ENCODE results near the gene PRKCE. TPM values are rescaled to one million over a fixed set of nuclear protein-coding genes. Genes with fewer than 3 reads are reported as not detected.

PRKCE gene
- total RNA-seq, 1 experiment from 2014 or later = 21.7 TPM

DNA sequence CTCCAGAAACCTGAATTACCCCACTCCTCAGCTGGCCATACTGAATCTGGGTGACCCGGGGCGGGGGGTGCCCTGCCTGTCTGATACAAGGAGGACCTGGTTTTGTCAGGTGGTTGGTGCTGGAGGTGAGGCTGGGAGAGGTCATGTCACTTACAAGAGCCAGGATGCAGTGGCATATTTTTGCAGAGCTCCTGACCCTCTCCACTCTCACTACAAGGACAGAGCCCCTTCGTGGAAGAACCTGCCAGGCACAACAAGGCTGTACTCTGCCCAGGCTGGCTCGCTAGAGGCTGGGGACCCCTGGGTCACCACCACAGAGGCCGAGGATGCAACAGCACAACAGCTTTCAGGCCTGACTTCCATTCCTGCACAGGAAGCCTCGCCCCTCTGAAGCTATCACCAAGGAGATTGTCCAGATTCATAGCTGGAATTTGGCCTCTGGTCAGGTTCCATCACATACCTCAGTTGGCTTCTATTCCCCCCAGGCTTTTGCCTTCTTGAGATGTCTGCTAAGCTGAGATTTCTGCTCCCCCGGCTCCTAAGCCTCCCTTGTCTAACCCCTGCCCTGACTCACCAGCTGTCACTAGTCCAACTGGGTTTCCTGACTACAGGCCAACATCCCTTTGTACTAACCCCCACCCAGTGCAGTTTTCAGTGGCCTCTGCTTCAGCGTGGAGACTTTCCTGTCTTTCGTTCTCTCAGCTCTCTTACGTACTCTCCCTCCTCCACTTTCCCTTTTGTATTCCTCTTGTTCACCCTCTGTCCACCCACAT, 513.2 kb downstream of the PRKCE start:
- TF ChIP-seq CTCF (conservative IDR thresholded peaks at IDR 0.05) (0 out of 2 replicates have a peak, but pooled peaks have one; percentile 13), EZH2 (IDR thresholded peaks at IDR 0.05; ENCODE audit: low read depth) (no peak)
- H3K9me2 ChIP-seq (ENCODE audit: insufficient read depth) = no peaks in the 10 kb centered on the region
- ChIA-PET POLR2A (ENCODE audit: unreplicated experiment) (interaction anchor here (0.5 to 1.7 kb wide), 4 partner anchors 14 to 151 kb away, joined by 3 to 17 read pairs (median 7); partner anchors contain the start of gene EPAS1), CTCF (interaction anchor here (0.6 to 2.7 kb wide), 5 partner anchors 94 to 225 kb away, joined by 3 to 17 read pairs (median 5); no protein-coding TSS in a partner anchor)
- no TSS peak for BruUV-seq (replicated peaks)
- peaks cover 38% of the 10 kb centered on the region for H3F3A ChIP-seq (ENCODE audit: insufficient read depth, low read depth)
- no peaks in the 10 kb centered on the region for H3K9me3 ChIP-seq (ENCODE audit: insufficient read depth, low read depth)
- H3K79me2 ChIP-seq (ENCODE audit: low read depth) = no peaks in the 10 kb centered on the region
- peak overlapping the region; percentile 78 for H3K4me2 ChIP-seq
- peak; percentile 93 to 99 for DNase-seq
- no peak overlapping the region for H2AFZ ChIP-seq
- peak overlapping the region; percentile 36; the same call in 1 of the 2 replicates for H3K4me3 ChIP-seq
- peak overlapping the region; percentile 96 for H3K27ac ChIP-seq
- H3K27me3 ChIP-seq (ENCODE audit: insufficient read depth, low read depth) = no peaks in the 10 kb centered on the region
- H3K4me1 ChIP-seq (replicated peaks; ENCODE audit: insufficient read depth) = peaks cover 74% of the 10 kb centered on the region
- no peaks in the 10 kb centered on the region for H4K20me1 ChIP-seq (ENCODE audit: insufficient read depth)
- H3K36me3 ChIP-seq (ENCODE audit: low read depth) = no peaks in the 10 kb centered on the region
- intact Hi-C loops (cut with micrococcal nuclease; ENCODE audit: unreplicated experiment) = loop anchor here (1.0 to 2.0 kb wide), 9 partner anchors 15 to 247 kb away; partner anchors contain the start of gene EPAS1

DNA sequence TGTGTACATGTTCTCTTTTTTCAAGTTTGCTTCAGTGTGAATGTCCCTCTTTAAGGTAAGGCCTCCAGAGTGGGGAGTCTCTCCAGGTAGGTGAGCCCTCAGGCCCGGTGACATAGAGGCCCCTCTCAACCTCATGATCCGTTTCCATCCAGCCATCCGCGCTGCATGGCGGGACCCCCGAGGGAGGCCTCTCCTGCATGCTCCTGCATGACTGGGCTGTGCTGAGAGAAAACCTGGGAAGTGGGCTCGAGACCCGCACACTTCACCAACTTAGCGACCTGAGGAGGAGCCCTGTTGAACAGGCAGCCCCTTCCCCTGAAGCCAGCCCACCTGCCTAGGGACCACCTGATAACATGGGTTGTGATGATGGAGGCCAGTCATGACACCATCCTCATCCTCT, 514.4 kb downstream of the PRKCE start:
- ChIA-PET CTCF (no interaction called here), POLR2A (ENCODE audit: unreplicated experiment) (no interaction called here)
- Histone ChIP-seq H2AFZ (no peak overlapping the region), H3K4me1 (replicated peaks; ENCODE audit: insufficient read depth) (peaks cover 82% of the 10 kb centered on the region), H3K79me2 (ENCODE audit: low read depth) (no peaks in the 10 kb centered on the region), H3K4me3 (no peak overlapping the region), H3K36me3 (ENCODE audit: low read depth) (no peaks in the 10 kb centered on the region), H3K9me2 (ENCODE audit: insufficient read depth) (no peaks in the 10 kb centered on the region), H3K27ac (peak overlapping the region; percentile 96), H4K20me1 (ENCODE audit: insufficient read depth) (no peaks in the 10 kb centered on the region), H3K9me3 (ENCODE audit: insufficient read depth, low read depth) (no peaks in the 10 kb centered on the region), H3F3A (ENCODE audit: insufficient read depth, low read depth) (peaks cover 38% of the 10 kb centered on the region), H3K27me3 (ENCODE audit: insufficient read depth, low read depth) (no peaks in the 10 kb centered on the region), H3K4me2 (peak overlapping the region; percentile 78)
- no peak for DNase-seq
- no peak for TF ChIP-seq EZH2 (IDR thresholded peaks at IDR 0.05; ENCODE audit: low read depth)
- TF ChIP-seq CTCF (conservative IDR thresholded peaks at IDR 0.05) = no peak
- BruUV-seq (replicated peaks) = no TSS peak
- intact Hi-C loops (cut with micrococcal nuclease; ENCODE audit: unreplicated experiment) = loop anchor here (2.0 kb wide), 1 partner anchor 49 kb away; no protein-coding TSS in a partner anchor

GRCh38 chr2:46167406-46167805, 515.9 kb downstream of the PRKCE start:
- Histone ChIP-seq H3K79me2 (ENCODE audit: low read depth) (no peaks in the 10 kb centered on the region), H4K20me1 (ENCODE audit: insufficient read depth) (no peaks in the 10 kb centered on the region), H3K9me3 (ENCODE audit: insufficient read depth, low read depth) (no peaks in the 10 kb centered on the region), H3K27me3 (ENCODE audit: insufficient read depth, low read depth) (no peaks in the 10 kb centered on the region), H3K4me1 (replicated peaks; ENCODE audit: insufficient read depth) (peaks cover 88% of the 10 kb centered on the region), H3K4me3 (no peak overlapping the region), H3F3A (ENCODE audit: insufficient read depth, low read depth) (peaks cover 40% of the 10 kb centered on the region), H3K27ac (no peak overlapping the region), H2AFZ (no peak overlapping the region), H3K4me2 (no peak overlapping the region), H3K36me3 (ENCODE audit: low read depth) (no peaks in the 10 kb centered on the region), H3K9me2 (ENCODE audit: insufficient read depth) (no peaks in the 10 kb centered on the region)
- intact Hi-C loops (cut with micrococcal nuclease; ENCODE audit: unreplicated experiment) = no loop called here
- CTCF ChIA-PET = interaction anchor here (0.6 to 1.1 kb wide), 3 partner anchors 104 to 218 kb away, joined by 3 to 4 read pairs (median 3); no protein-coding TSS in a partner anchor
- POLR2A ChIA-PET (ENCODE audit: unreplicated experiment) = interaction anchor here (0.6 to 0.8 kb wide), 4 partner anchors 57 to 1763 kb away, joined by 3 to 5 read pairs (median 4); partner anchors contain the start of gene EPAS1
- no TSS peak for BruUV-seq (replicated peaks)
- no peak for TF ChIP-seq CTCF (conservative IDR thresholded peaks at IDR 0.05)
- no peak for TF ChIP-seq EZH2 (IDR thresholded peaks at IDR 0.05; ENCODE audit: low read depth)
- peak; percentile 50 to 78 for DNase-seq
